Activated CD8-positive, alpha-beta T cell treated with anti-CD3 and anti-CD28 coated beads for 36 hours (primary cell): ENCODE data around the gene MAN2A1. TPM values are rescaled to one million over a fixed set of nuclear protein-coding genes. Genes with fewer than 3 reads are reported as not detected.
"Not testable (repeated sequence)": the region's sequence is repeated elsewhere in the genome, so short reads cannot be mapped to it uniquely, and the experiment has no call there.

Experiments used
- ATAC-seq: fragments of 200-7000 bp; cut with Tn5 transposase; one replicate; pipeline ENCODE4 v1.10.0; 2021; ENCODE audit warnings: mild to moderate bottlenecking, moderate library complexity
- CTCF ChIA-PET: fragments of 350-600 bp; sonication (Branson Sonifier 250); formaldehyde crosslinking; loops from one replicate; lab custom pipeline; 2021; ENCODE audit warnings: antibody characterized with exemption; lab: Charles Lee
- POLR2A ChIA-PET: fragments of 350-600 bp; sonication (Branson Sonifier 250); formaldehyde crosslinking; loops from one replicate; lab custom pipeline; 2021; ENCODE audit warnings: antibody characterized with exemption; lab: Charles Lee
- DNase-seq: peaks from one replicate; pipeline ENCODE4 v3.0.0-alpha.2; 2020
- H3K27ac Mint-ChIP-seq: one replicate; pipeline ENCODE4 v1.8.0; 2021; ENCODE audit warnings: mild to moderate bottlenecking, mixed read lengths
- H3K27me3 Mint-ChIP-seq: one replicate; pipeline ENCODE4 v1.8.0; 2021; ENCODE audit warnings: mixed read lengths
- H3K36me3 Mint-ChIP-seq: one replicate; pipeline ENCODE4 v1.8.0; 2021; ENCODE audit warnings: low read depth, mixed read lengths
- H3K4me1 Mint-ChIP-seq: one replicate; pipeline ENCODE4 v1.8.0; 2021; ENCODE audit warnings: low read depth, mixed read lengths
- H3K4me3 Mint-ChIP-seq: one replicate; pipeline ENCODE4 v1.8.0; 2021; ENCODE audit warnings: mild to moderate bottlenecking, moderate library complexity, mixed read lengths
- H3K9me3 Mint-ChIP-seq: one replicate; pipeline ENCODE4 v1.8.0; 2021; ENCODE audit warnings: mixed read lengths
- CTCF ChIP-seq: fragments of 200-600 bp; IDR thresholded peaks from one replicate; pipeline ENCODE4 v1.8.0; 2022; ENCODE audit warnings: antibody characterized with exemption, mild to moderate bottlenecking
- intact Hi-C: fragments of 100-400 bp; cut with micrococcal nuclease; formaldehyde crosslinking; loops from one replicate; pipeline ENCODE4 v1.10.0; 2022
- total RNA-seq, 2 experiments: library from RNA; stranded (reverse); gene quantifications; one replicate each; pipeline ENCODE4 v1.2.3, GENCODE V29; 2021

MAN2A1 gene
- total RNA-seq, 2 experiments from 2014 or later, result 29.9 to 30.6 TPM

GRCh38 chr5:109825450-109825849, 135.7 kb downstream of the MAN2A1 start:
- no peak for TF ChIP-seq CTCF
- ChIA-PET POLR2A (no interaction called here), CTCF (no interaction called here)
- intact Hi-C loops, result no loop called here
- Mint-ChIP-seq H3K9me3 (peaks cover 1% of the 10 kb centered on the region), H3K27ac (no peak overlapping the region), H3K4me3 (no peak overlapping the region), H3K4me1 (no peaks in the 10 kb centered on the region), H3K36me3 (peaks cover 42% of the 10 kb centered on the region), H3K27me3 (no peaks in the 10 kb centered on the region)
- DNase-seq (no peak), ATAC-seq (no peak)

- H3K27me3 Mint-ChIP-seq, result no peaks in the 10 kb centered on the region
- H3K27ac Mint-ChIP-seq, result no peak overlapping the region
- peaks cover 1% of the 10 kb centered on the region for H3K9me3 Mint-ChIP-seq
- ChIA-PET POLR2A (no interaction called here), CTCF (no interaction called here)
- no peak for ATAC-seq
- peaks cover 44% of the 10 kb centered on the region for H3K36me3 Mint-ChIP-seq
- TF ChIP-seq CTCF, result no peak
- H3K4me1 Mint-ChIP-seq, result peaks cover 6% of the 10 kb centered on the region
- no peak overlapping the region for H3K4me3 Mint-ChIP-seq
- intact Hi-C loops, result no loop called here
- DNase-seq, result no peak
Measured at GRCh38 chr5:109826426-109826825, 136.7 kb downstream of the MAN2A1 start.

GRCh38 chr5:109829331-109829730, 139.6 kb downstream of the MAN2A1 start:
- POLR2A ChIA-PET, result interaction anchor here (1.3 kb wide), 1 partner anchor 17 kb away, joined by 3 read pairs; no protein-coding TSS in a partner anchor
- TF ChIP-seq CTCF, result no peak
- no peaks in the 10 kb centered on the region for H3K27me3 Mint-ChIP-seq
- ATAC-seq (no peak), DNase-seq (no peak)
- H3K36me3 Mint-ChIP-seq, result peaks cover 51% of the 10 kb centered on the region
- no peak overlapping the region for H3K27ac Mint-ChIP-seq
- H3K4me1 Mint-ChIP-seq, result peaks cover 10% of the 10 kb centered on the region
- intact Hi-C loops, result no loop called here
- CTCF ChIA-PET, result interaction anchor here (1.6 kb wide), 1 partner anchor 9 kb away, joined by 3 read pairs; no protein-coding TSS in a partner anchor
- no peak overlapping the region for H3K4me3 Mint-ChIP-seq
- H3K9me3 Mint-ChIP-seq, result peaks cover 1% of the 10 kb centered on the region

GRCh38 chr5:109830955-109831502, 141.3 kb downstream of the MAN2A1 start:
- Mint-ChIP-seq H3K27me3 (no peaks in the 10 kb centered on the region), H3K4me3 (no peak overlapping the region), H3K4me1 (peaks cover 10% of the 10 kb centered on the region), H3K27ac (no peak overlapping the region), H3K36me3 (peaks cover 49% of the 10 kb centered on the region), H3K9me3 (peaks cover 1% of the 10 kb centered on the region)
- TF ChIP-seq CTCF, result no peak
- POLR2A ChIA-PET, result no interaction called here
- CTCF ChIA-PET, result interaction anchor here (1.6 kb wide), 1 partner anchor 10 kb away, joined by 3 read pairs; no protein-coding TSS in a partner anchor
- ATAC-seq (no peak), DNase-seq (no peak)
- intact Hi-C loops, result no loop called here

- DNase-seq, H3K4me3 Mint-ChIP-seq, ATAC-seq, H3K27ac Mint-ChIP-seq, CTCF ChIA-PET, POLR2A ChIA-PET, intact Hi-C loops, H3K27me3 Mint-ChIP-seq, H3K9me3 Mint-ChIP-seq: not testable (repeated sequence)
- peaks cover 10% of the 10 kb centered on the region for H3K4me1 Mint-ChIP-seq
- peaks cover 48% of the 10 kb centered on the region for H3K36me3 Mint-ChIP-seq
Measured at GRCh38 chr5:109832207-109833188, 142.8 kb downstream of the MAN2A1 start.
